Stimulated activated naive CD8-positive, alpha-beta T cell treated with anti-CD3 and anti-CD28 coated beads, Interleukin-15, Interleukin-2, amounts not matched to agents 100 ng/mL and 50 ng/mL, for 24 hours (primary cell): ENCODE results near the gene XPA.

ENCODE experiments used
- H3K27ac Mint-ChIP-seq: one replicate; pipeline ENCODE4 v1.8.0; 2021; ENCODE audit warnings: mild to moderate bottlenecking, mixed read lengths
- H3K27me3 Mint-ChIP-seq: one replicate; pipeline ENCODE4 v1.8.0; 2021; ENCODE audit warnings: mixed read lengths
- H3K36me3 Mint-ChIP-seq: one replicate; pipeline ENCODE4 v1.8.0; 2021; ENCODE audit warnings: low read depth, mixed read lengths
- H3K4me1 Mint-ChIP-seq: one replicate; pipeline ENCODE4 v1.8.0; 2021; ENCODE audit warnings: low read depth, mixed read lengths
- H3K4me3 Mint-ChIP-seq: one replicate; pipeline ENCODE4 v1.8.0; 2021; ENCODE audit warnings: mild to moderate bottlenecking, mixed read lengths
- H3K9me3 Mint-ChIP-seq: one replicate; pipeline ENCODE4 v1.8.0; 2021; ENCODE audit warnings: mixed read lengths

Gene XPA

DNA sequence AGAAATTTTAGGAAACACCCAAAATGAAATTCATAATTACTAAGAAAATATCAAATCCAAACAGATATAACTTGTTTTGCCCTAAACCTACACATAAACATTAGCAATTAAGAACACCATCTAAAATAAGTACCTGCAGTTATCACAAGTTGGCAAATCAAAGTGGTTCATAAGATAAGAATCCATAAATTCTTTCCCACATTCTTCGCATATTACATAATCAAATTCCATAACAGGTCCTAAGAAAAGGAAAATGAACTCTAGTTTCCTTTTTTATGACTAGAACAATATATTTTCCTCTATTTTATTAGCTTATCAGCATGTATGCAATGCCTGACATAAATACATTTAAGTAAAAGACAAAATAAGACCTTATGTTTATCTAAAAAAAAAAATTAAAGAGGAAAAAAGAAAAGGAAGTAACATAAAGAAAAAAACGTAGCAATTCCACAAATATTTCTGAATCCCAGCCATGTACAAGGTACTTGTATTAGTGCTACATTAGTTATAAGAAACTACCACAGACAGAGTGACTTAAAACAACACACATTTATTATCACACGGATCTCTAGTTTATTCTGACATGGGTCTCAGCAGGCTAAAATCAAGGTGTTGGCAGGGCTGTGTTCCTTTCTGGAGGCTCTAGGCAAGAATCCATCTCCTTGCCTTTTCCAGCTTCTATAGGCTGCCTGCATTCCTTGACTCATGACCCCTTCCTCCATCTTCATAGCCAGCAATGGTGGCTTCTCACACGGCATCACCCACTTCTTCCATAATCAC, 7.5 kb downstream of the XPA start:
- Mint-ChIP-seq H3K27me3 (no peaks in the 10 kb centered on the region), H3K4me1 (peaks cover 18% of the 10 kb centered on the region), H3K36me3 (peaks cover 55% of the 10 kb centered on the region), H3K9me3 (no peaks in the 10 kb centered on the region), H3K27ac (no peak overlapping the region), H3K4me3 (no peak overlapping the region)

GRCh38 chr9:97688654-97689053, 8.5 kb downstream of the XPA start:
- Mint-ChIP-seq H3K4me1 (peaks cover 9% of the 10 kb centered on the region), H3K4me3 (no peak overlapping the region), H3K27ac (no peak overlapping the region), H3K9me3 (no peaks in the 10 kb centered on the region), H3K36me3 (peaks cover 57% of the 10 kb centered on the region), H3K27me3 (no peaks in the 10 kb centered on the region)

- peaks cover 56% of the 10 kb centered on the region for H3K36me3 Mint-ChIP-seq
- H3K27me3 Mint-ChIP-seq, result no peaks in the 10 kb centered on the region
- no peak overlapping the region for H3K4me3 Mint-ChIP-seq
- no peaks in the 10 kb centered on the region for H3K9me3 Mint-ChIP-seq
- H3K4me1 Mint-ChIP-seq, result no peaks in the 10 kb centered on the region
- H3K27ac Mint-ChIP-seq, result peak overlapping the region; percentile 62
Measured at GRCh38 chr9:97682242-97682641, 14.9 kb downstream of the XPA start.

DNA sequence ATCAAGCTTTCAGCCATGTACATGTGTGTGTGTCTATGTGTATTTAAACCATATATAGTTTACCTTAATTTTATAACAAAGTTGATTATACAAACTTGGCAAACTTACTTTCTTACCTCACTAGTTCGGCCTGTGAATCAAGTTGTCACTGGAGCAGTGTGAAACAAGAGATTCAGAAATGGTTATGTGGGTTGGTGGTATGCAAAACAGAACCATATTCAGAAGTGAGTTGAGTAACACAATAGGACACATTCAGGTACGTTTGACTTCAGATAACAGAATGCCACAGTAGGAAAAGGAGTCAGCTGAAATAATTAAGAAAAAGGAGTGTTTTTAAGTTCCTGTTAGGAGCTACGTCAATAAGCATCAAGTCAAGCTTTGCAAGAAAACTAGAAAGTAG, 21.5 kb downstream of the XPA start:
- H3K36me3 Mint-ChIP-seq, result peaks cover 80% of the 10 kb centered on the region
- H3K4me1 Mint-ChIP-seq, result peaks cover 6% of the 10 kb centered on the region
- H3K9me3 Mint-ChIP-seq, result no peaks in the 10 kb centered on the region
- no peaks in the 10 kb centered on the region for H3K27me3 Mint-ChIP-seq
- H3K4me3 Mint-ChIP-seq, result no peak overlapping the region
- H3K27ac Mint-ChIP-seq, result peak overlapping the region; percentile 21

GRCh38 chr9:97673922-97674321, 23.2 kb downstream of the XPA start:
- Mint-ChIP-seq H3K27me3 (no peaks in the 10 kb centered on the region), H3K27ac (peak overlapping the region; percentile 51), H3K4me1 (peaks cover 9% of the 10 kb centered on the region), H3K4me3 (no peak overlapping the region), H3K9me3 (no peaks in the 10 kb centered on the region), H3K36me3 (peaks cover 82% of the 10 kb centered on the region)

- Mint-ChIP-seq H3K36me3 (peaks cover 84% of the 10 kb centered on the region), H3K27me3 (no peaks in the 10 kb centered on the region), H3K4me3 (no peak overlapping the region), H3K27ac (no peak overlapping the region), H3K9me3 (no peaks in the 10 kb centered on the region), H3K4me1 (peaks cover 24% of the 10 kb centered on the region)
Measured at GRCh38 chr9:97672403-97672802, 24.7 kb downstream of the XPA start.

- Mint-ChIP-seq H3K27me3 (no peaks in the 10 kb centered on the region), H3K27ac (no peak overlapping the region), H3K4me1 (peaks cover 39% of the 10 kb centered on the region), H3K36me3 (peaks cover 90% of the 10 kb centered on the region), H3K4me3 (no peak overlapping the region), H3K9me3 (no peaks in the 10 kb centered on the region)
Measured at GRCh38 chr9:97670586-97670985, 26.6 kb downstream of the XPA start.

DNA sequence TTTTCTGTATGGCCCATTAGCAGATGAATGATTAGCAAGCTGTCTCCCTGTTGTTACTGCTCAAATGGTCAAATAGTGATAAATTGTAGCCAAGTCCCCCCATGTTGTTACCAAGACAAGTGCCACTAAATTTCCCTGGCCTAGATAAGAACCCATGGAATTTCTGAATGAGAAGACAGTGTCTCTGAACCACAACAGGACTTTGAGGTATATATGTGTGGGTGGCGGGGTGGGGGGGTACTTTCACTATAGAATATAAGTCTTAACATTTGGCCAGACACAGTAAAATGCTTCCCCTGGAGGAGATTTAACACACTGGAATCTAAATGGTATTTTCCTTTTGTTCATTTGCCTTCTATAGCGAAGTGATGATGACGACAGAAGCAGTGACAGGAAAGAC, 28.7 kb downstream of the XPA start:
- peaks cover 92% of the 10 kb centered on the region for H3K36me3 Mint-ChIP-seq
- H3K27ac Mint-ChIP-seq, result peak overlapping the region; percentile 68
- H3K4me1 Mint-ChIP-seq, result peaks cover 52% of the 10 kb centered on the region
- peak overlapping the region; percentile 27 for H3K4me3 Mint-ChIP-seq
- no peaks in the 10 kb centered on the region for H3K9me3 Mint-ChIP-seq
- no peaks in the 10 kb centered on the region for H3K27me3 Mint-ChIP-seq

DNA sequence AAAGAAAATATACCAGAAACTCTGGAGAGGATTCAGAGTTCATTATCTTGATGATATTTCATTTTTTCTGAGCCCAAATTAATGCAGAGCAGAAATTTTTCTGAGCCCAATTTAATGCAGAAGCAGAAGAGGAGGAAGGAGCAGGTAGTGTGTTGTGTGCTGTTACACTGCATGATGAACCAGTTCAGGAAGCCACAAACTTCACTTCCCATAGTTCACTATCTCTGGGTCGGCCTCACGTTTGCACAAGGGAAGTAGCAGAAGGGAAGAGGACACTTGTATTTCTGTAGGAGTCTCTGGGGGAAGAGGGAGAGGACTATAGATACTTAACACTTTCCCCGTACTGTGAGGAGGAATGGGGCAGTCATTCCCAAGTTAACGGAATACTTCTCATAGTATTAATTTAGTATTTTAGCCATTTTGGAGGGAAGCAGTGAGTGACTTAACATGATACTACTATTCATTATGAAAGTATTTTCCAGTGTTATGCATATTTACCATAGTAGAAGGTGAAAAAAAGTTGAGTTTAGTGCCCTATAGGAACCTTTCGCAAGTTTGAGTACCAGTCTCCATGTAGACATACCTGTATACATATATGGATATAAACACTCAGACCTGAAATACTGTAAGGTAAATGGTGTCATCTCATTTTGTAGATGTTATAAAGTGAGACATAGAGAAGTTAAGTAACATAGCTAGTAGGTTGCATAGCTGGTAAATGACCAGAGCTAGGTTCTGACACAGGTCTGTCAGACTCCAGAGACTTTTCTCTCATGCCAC, 30.0 kb downstream of the XPA start:
- Mint-ChIP-seq H3K4me3 (no peak overlapping the region), H3K27me3 (no peaks in the 10 kb centered on the region), H3K27ac (peak overlapping the region; percentile 91), H3K4me1 (peaks cover 52% of the 10 kb centered on the region), H3K36me3 (peaks cover 98% of the 10 kb centered on the region), H3K9me3 (no peaks in the 10 kb centered on the region)

DNA sequence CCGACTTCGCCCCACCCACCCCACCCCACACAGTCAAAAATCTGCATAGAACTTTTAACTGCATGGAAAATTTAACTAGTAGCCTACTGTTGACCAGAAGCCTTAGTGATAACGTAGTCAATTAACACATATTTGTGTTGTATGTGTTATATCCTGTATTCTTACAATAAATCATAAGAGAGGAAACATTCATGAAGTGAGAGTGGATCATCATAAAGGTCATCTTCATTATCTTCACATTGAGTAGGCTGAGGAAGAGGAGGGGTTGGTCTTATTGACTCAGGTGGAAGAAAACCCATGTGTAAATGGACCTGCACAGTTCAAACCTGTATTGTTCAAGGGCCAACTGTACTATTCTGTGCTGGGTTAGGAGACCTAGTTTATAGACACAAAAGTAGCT, 31.4 kb downstream of the XPA start:
- H3K4me1 Mint-ChIP-seq, result peaks cover 52% of the 10 kb centered on the region
- no peak overlapping the region for H3K4me3 Mint-ChIP-seq
- no peaks in the 10 kb centered on the region for H3K9me3 Mint-ChIP-seq
- H3K27me3 Mint-ChIP-seq, result no peaks in the 10 kb centered on the region
- peaks cover 91% of the 10 kb centered on the region for H3K36me3 Mint-ChIP-seq
- peak overlapping the region; percentile 91 for H3K27ac Mint-ChIP-seq

- Mint-ChIP-seq H3K4me3 (no peak overlapping the region), H3K27ac (no peak overlapping the region), H3K9me3 (no peaks in the 10 kb centered on the region), H3K27me3 (no peaks in the 10 kb centered on the region), H3K4me1 (peaks cover 19% of the 10 kb centered on the region), H3K36me3 (peaks cover 92% of the 10 kb centered on the region)
Measured at GRCh38 chr9:97660847-97661246, 36.3 kb downstream of the XPA start.

GRCh38 chr9:97660340-97660739, 36.8 kb downstream of the XPA start:
- Mint-ChIP-seq H3K4me3 (no peak overlapping the region), H3K36me3 (peaks cover 92% of the 10 kb centered on the region), H3K27me3 (no peaks in the 10 kb centered on the region), H3K4me1 (peaks cover 13% of the 10 kb centered on the region), H3K27ac (no peak overlapping the region), H3K9me3 (no peaks in the 10 kb centered on the region)

- Mint-ChIP-seq H3K4me1 (peaks cover 8% of the 10 kb centered on the region), H3K36me3 (peaks cover 92% of the 10 kb centered on the region), H3K27me3 (no peaks in the 10 kb centered on the region), H3K9me3 (no peaks in the 10 kb centered on the region), H3K27ac (peak overlapping the region; percentile 14), H3K4me3 (no peak overlapping the region)
Measured at GRCh38 chr9:97659771-97660170, 37.4 kb downstream of the XPA start.

DNA sequence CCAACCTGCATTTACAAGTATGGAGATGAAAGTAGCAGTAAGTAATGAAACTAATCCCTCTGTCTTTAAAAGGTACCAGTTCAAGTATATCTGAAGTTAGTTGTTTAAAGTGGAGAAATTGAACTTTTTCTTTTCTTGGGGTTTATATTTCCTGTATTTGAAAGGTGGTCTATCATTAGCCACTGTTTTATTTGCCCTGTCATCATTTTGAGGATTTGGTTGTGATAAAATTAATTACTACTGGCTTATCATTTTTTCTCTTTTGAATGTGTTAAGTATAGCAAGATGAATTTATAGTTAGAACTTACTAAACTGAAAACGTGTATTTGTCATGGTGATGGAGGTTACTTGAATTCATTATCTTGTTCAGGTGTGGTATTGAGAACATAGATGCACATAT, 38.4 kb downstream of the XPA start:
- H3K4me3 Mint-ChIP-seq, result no peak overlapping the region
- no peak overlapping the region for H3K27ac Mint-ChIP-seq
- no peaks in the 10 kb centered on the region for H3K4me1 Mint-ChIP-seq
- no peaks in the 10 kb centered on the region for H3K9me3 Mint-ChIP-seq
- peaks cover 92% of the 10 kb centered on the region for H3K36me3 Mint-ChIP-seq
- H3K27me3 Mint-ChIP-seq, result no peaks in the 10 kb centered on the region

- peaks cover 76% of the 10 kb centered on the region for H3K36me3 Mint-ChIP-seq
- H3K27ac Mint-ChIP-seq, result no peak overlapping the region
- H3K4me3 Mint-ChIP-seq, result no peak overlapping the region
- H3K9me3 Mint-ChIP-seq, result no peaks in the 10 kb centered on the region
- H3K27me3 Mint-ChIP-seq, result no peaks in the 10 kb centered on the region
- H3K4me1 Mint-ChIP-seq, result no peaks in the 10 kb centered on the region
Measured at GRCh38 chr9:97651646-97652045, 45.5 kb downstream of the XPA start.
